Measurements from ENCODE around the gene RTTN. TPM values are rescaled to one million over a fixed set of nuclear protein-coding genes. Genes with fewer than 3 reads are reported as not detected.
A peak's percentile ranks its signal among the peaks of the same experiment; 100 is the strongest.

Gene RTTN
- total RNA-seq, 4 donors from 2014 or later: 5.2 to 27.9 (median 10.5) TPM

GRCh38 chr18:70046207-70046606 lies 159.3 kb downstream of the RTTN start:
- H3K9me3 ChIP-seq: no peaks in the 10 kb centered on the region
- 80 to 100% methylated on average over 1 of the region's 2 CpGs for WGBS, 2 donors (ENCODE audit: low coverage in 1 of 2)
- H3K4me3 ChIP-seq: no peak overlapping the region
- no peaks in the 10 kb centered on the region for H3K4me1 ChIP-seq
- H3K36me3 ChIP-seq: peaks cover 0 to 10% of the 10 kb centered on the region in 2 donors
- TF ChIP-seq EP300 (IDR thresholded peaks at IDR 0.05) (no peak), CTCF (IDR thresholded peaks at IDR 0.05) (no peak), POLR2AphosphoS5 (IDR thresholded peaks at IDR 0.05) (no peak), POLR2A (IDR thresholded peaks at IDR 0.05) (no peak)
- H3K27me3 ChIP-seq: no peaks in the 10 kb centered on the region
- no peak overlapping the region for H3K27ac ChIP-seq
- peak; percentile 53 for ATAC-seq

- no peaks in the 10 kb centered on the region for H3K4me1 ChIP-seq
- no peaks in the 10 kb centered on the region for H3K27me3 ChIP-seq
- no peak overlapping the region for H3K4me3 ChIP-seq
- no peak for TF ChIP-seq CTCF (IDR thresholded peaks at IDR 0.05)
- no peak for TF ChIP-seq POLR2A (IDR thresholded peaks at IDR 0.05)
- no peak for TF ChIP-seq EP300 (IDR thresholded peaks at IDR 0.05)
- TF ChIP-seq POLR2AphosphoS5 (IDR thresholded peaks at IDR 0.05): no peak
- H3K9me3 ChIP-seq: no peaks in the 10 kb centered on the region
- no peaks in the 10 kb centered on the region for H3K36me3 ChIP-seq
- WGBS, 2 donors (ENCODE audit: low coverage in 1 of 2): 28 to 67% methylated on average over 4 of the region's 4 CpGs
- H3K27ac ChIP-seq: no peak overlapping the region
- ATAC-seq: no peak
Observed at GRCh38 chr18:70044632-70045031, 160.9 kb downstream of the RTTN start.

- no peak overlapping the region for H3K27ac ChIP-seq
- no peak for ATAC-seq
- peaks cover 0 to 19% of the 10 kb centered on the region in 2 donors for H3K36me3 ChIP-seq
- 84 to 90% methylated on average over 3 to 4 of the region's 4 CpGs for WGBS, 2 donors (ENCODE audit: low coverage in 1 of 2)
- no peak for TF ChIP-seq EP300 (IDR thresholded peaks at IDR 0.05)
- no peak for TF ChIP-seq POLR2AphosphoS5 (IDR thresholded peaks at IDR 0.05)
- TF ChIP-seq POLR2A (IDR thresholded peaks at IDR 0.05): no peak
- TF ChIP-seq CTCF (IDR thresholded peaks at IDR 0.05): no peak
- no peaks in the 10 kb centered on the region for H3K4me1 ChIP-seq
- H3K27me3 ChIP-seq: no peaks in the 10 kb centered on the region
- no peak overlapping the region for H3K4me3 ChIP-seq
- H3K9me3 ChIP-seq: no peaks in the 10 kb centered on the region
Observed at GRCh38 chr18:70041459-70042050, 163.9 kb downstream of the RTTN start.

GRCh38 chr18:70039186-70039585 lies 166.3 kb downstream of the RTTN start:
- TF ChIP-seq EP300 (IDR thresholded peaks at IDR 0.05) (no peak), CTCF (IDR thresholded peaks at IDR 0.05) (no peak), POLR2A (IDR thresholded peaks at IDR 0.05) (no peak), POLR2AphosphoS5 (IDR thresholded peaks at IDR 0.05) (no peak)
- Histone ChIP-seq H3K4me1 (no peaks in the 10 kb centered on the region), H3K9me3 (no peaks in the 10 kb centered on the region), H3K4me3 (no peak overlapping the region), H3K27ac (no peak overlapping the region), H3K27me3 (no peaks in the 10 kb centered on the region), H3K36me3 (peaks cover 0 to 26% of the 10 kb centered on the region in 2 donors)
- WGBS, 2 donors (ENCODE audit: low coverage in 1 of 2): 79 to 90% methylated on average over 2 of the region's 2 CpGs
- no peak for ATAC-seq

- H3K27me3 ChIP-seq: no peaks in the 10 kb centered on the region
- 91% methylated on average over 4 of the region's 6 CpGs; no CpG with 5 or more reads in 1 of the 2 donors for WGBS, 2 donors (ENCODE audit: low coverage in 1 of 2)
- no peak for ATAC-seq
Observed at GRCh38 chr18:70037431-70038061, 167.9 kb downstream of the RTTN start.

More at GRCh38 chr18:70037431-70038061, 167.9 kb downstream of the RTTN start:
- Histone ChIP-seq H3K27ac (no peak overlapping the region), H3K4me1 (no peaks in the 10 kb centered on the region), H3K4me3 (no peak overlapping the region), H3K36me3 (peaks cover 0 to 26% of the 10 kb centered on the region in 2 donors), H3K9me3 (no peaks in the 10 kb centered on the region)
- TF ChIP-seq POLR2A (IDR thresholded peaks at IDR 0.05): no peak
- TF ChIP-seq CTCF (IDR thresholded peaks at IDR 0.05): no peak
- no peak for TF ChIP-seq POLR2AphosphoS5 (IDR thresholded peaks at IDR 0.05)
- no peak for TF ChIP-seq EP300 (IDR thresholded peaks at IDR 0.05)

All from gastroesophageal sphincter (tissue), 4 donors.